ENCODE data around the gene CDHR2. TPM values are rescaled to one million over a fixed set of nuclear protein-coding genes. Genes with fewer than 3 reads are reported as not detected.

The CDHR2 gene
- total and polyA plus RNA-seq, 2 experiments from 2014 or later = not detected

- H3K4me2 ChIP-seq (ENCODE audit: unreplicated experiment) = no peak overlapping the region
- no peaks in the 10 kb centered on the region for H3K9me3 ChIP-seq (ENCODE audit: low read depth)
- WGBS, 2 experiments (ENCODE audit: low coverage in 1 of 2, low lambda C conversion rate in 2 of 2, missing lambda C conversion rate in 2 of 2) = 41 to 70% methylated on average over 2 of the region's 2 CpGs
- H2AFZ ChIP-seq = no peak overlapping the region
- H3K4me1 ChIP-seq (ENCODE audit: insufficient read depth) = no peaks in the 10 kb centered on the region
- DNase-seq = no peak
- H3K27ac ChIP-seq = no peak overlapping the region
- no peaks in the 10 kb centered on the region for H3K9me2 ChIP-seq (ENCODE audit: insufficient read depth)
- H3F3A ChIP-seq (ENCODE audit: insufficient read depth) = no peaks in the 10 kb centered on the region
- H3K9ac ChIP-seq = no peak overlapping the region
- no peak overlapping the region for H3K4me3 ChIP-seq
- H3K79me2 ChIP-seq (ENCODE audit: insufficient read depth) = no peaks in the 10 kb centered on the region
- no peaks in the 10 kb centered on the region for H3K36me3 ChIP-seq (ENCODE audit: low read depth)
- TF ChIP-seq EZH2 (IDR thresholded peaks at IDR 0.05; ENCODE audit: insufficient read depth, poor library complexity, severe bottlenecking) (no peak), EZH2phosphoT487 (IDR thresholded peaks at IDR 0.05; ENCODE audit: insufficient read depth, low read depth) (no peak)
- H3K27me3 ChIP-seq (replicated peaks; ENCODE audit: insufficient read depth) = peaks cover 58% of the 10 kb centered on the region
- in situ Hi-C loops (cut with MboI) = no loop called here
- no peaks in the 10 kb centered on the region for H4K20me1 ChIP-seq (ENCODE audit: insufficient read depth)
Measured at GRCh38 chr5:176632745-176633144, 83.6 kb downstream of the CDHR2 start.

GRCh38 chr5:176633598-176633997, 84.5 kb downstream of the CDHR2 start:
- no peaks in the 10 kb centered on the region for H4K20me1 ChIP-seq (ENCODE audit: insufficient read depth)
- no peaks in the 10 kb centered on the region for H3F3A ChIP-seq (ENCODE audit: insufficient read depth)
- H3K27me3 ChIP-seq (replicated peaks; ENCODE audit: insufficient read depth) = peaks cover 65% of the 10 kb centered on the region
- in situ Hi-C loops (cut with MboI) = no loop called here
- no peaks in the 10 kb centered on the region for H3K9me3 ChIP-seq (ENCODE audit: low read depth)
- H3K9me2 ChIP-seq (ENCODE audit: insufficient read depth) = no peaks in the 10 kb centered on the region
- DNase-seq = no peak
- WGBS, 2 experiments (ENCODE audit: low coverage in 1 of 2, low lambda C conversion rate in 2 of 2, missing lambda C conversion rate in 2 of 2) = 7 to 8% methylated on average over 6 of the region's 6 CpGs
- no peaks in the 10 kb centered on the region for H3K79me2 ChIP-seq (ENCODE audit: insufficient read depth)
- H3K4me1 ChIP-seq (ENCODE audit: insufficient read depth) = no peaks in the 10 kb centered on the region
- no peak overlapping the region for H3K27ac ChIP-seq
- H3K36me3 ChIP-seq (ENCODE audit: low read depth) = no peaks in the 10 kb centered on the region
- TF ChIP-seq EZH2phosphoT487 (IDR thresholded peaks at IDR 0.05; ENCODE audit: insufficient read depth, low read depth) = no peak
- no peak for TF ChIP-seq EZH2 (IDR thresholded peaks at IDR 0.05; ENCODE audit: insufficient read depth, poor library complexity, severe bottlenecking)
- no peak overlapping the region for H3K4me3 ChIP-seq
- no peak overlapping the region for H3K4me2 ChIP-seq (ENCODE audit: unreplicated experiment)
- no peak overlapping the region for H3K9ac ChIP-seq
- no peak overlapping the region for H2AFZ ChIP-seq

GRCh38 chr5:176636426-176636825, 87.3 kb downstream of the CDHR2 start:
- Histone ChIP-seq H3F3A (ENCODE audit: insufficient read depth) (no peaks in the 10 kb centered on the region), H3K36me3 (ENCODE audit: low read depth) (no peaks in the 10 kb centered on the region), H3K27me3 (replicated peaks; ENCODE audit: insufficient read depth) (peaks cover 43% of the 10 kb centered on the region), H2AFZ (no peak overlapping the region), H3K27ac (no peak overlapping the region), H3K9me3 (ENCODE audit: low read depth) (no peaks in the 10 kb centered on the region), H3K4me1 (ENCODE audit: insufficient read depth) (no peaks in the 10 kb centered on the region), H4K20me1 (ENCODE audit: insufficient read depth) (no peaks in the 10 kb centered on the region), H3K4me3 (no peak overlapping the region), H3K79me2 (ENCODE audit: insufficient read depth) (no peaks in the 10 kb centered on the region), H3K9ac (no peak overlapping the region), H3K4me2 (ENCODE audit: unreplicated experiment) (no peak overlapping the region), H3K9me2 (ENCODE audit: insufficient read depth) (no peaks in the 10 kb centered on the region)
- DNase-seq = peak; percentile 35
- 3 to 4% methylated on average over 9 of the region's 9 CpGs for WGBS, 2 experiments (ENCODE audit: low coverage in 1 of 2, low lambda C conversion rate in 2 of 2, missing lambda C conversion rate in 2 of 2)
- in situ Hi-C loops (cut with MboI) = no loop called here
- TF ChIP-seq EZH2phosphoT487 (IDR thresholded peaks at IDR 0.05; ENCODE audit: insufficient read depth, low read depth) (no peak), EZH2 (IDR thresholded peaks at IDR 0.05; ENCODE audit: insufficient read depth, poor library complexity, severe bottlenecking) (no peak)

GRCh38 chr5:176637556-176637955, 88.4 kb downstream of the CDHR2 start:
- Histone ChIP-seq H3K4me2 (ENCODE audit: unreplicated experiment) (no peak overlapping the region), H3K9me3 (ENCODE audit: low read depth) (no peaks in the 10 kb centered on the region), H3K4me3 (no peak overlapping the region), H3K36me3 (ENCODE audit: low read depth) (no peaks in the 10 kb centered on the region), H3K27me3 (replicated peaks; ENCODE audit: insufficient read depth) (peaks cover 32% of the 10 kb centered on the region), H2AFZ (no peak overlapping the region), H3K79me2 (ENCODE audit: insufficient read depth) (no peaks in the 10 kb centered on the region), H3F3A (ENCODE audit: insufficient read depth) (no peaks in the 10 kb centered on the region), H3K9me2 (ENCODE audit: insufficient read depth) (no peaks in the 10 kb centered on the region), H3K27ac (no peak overlapping the region), H3K9ac (no peak overlapping the region), H4K20me1 (ENCODE audit: insufficient read depth) (no peaks in the 10 kb centered on the region), H3K4me1 (ENCODE audit: insufficient read depth) (no peaks in the 10 kb centered on the region)
- no peak for DNase-seq
- 53 to 61% methylated on average over 4 of the region's 4 CpGs for WGBS, 2 experiments (ENCODE audit: low coverage in 1 of 2, low lambda C conversion rate in 2 of 2, missing lambda C conversion rate in 2 of 2)
- in situ Hi-C loops (cut with MboI) = no loop called here
- TF ChIP-seq EZH2phosphoT487 (IDR thresholded peaks at IDR 0.05; ENCODE audit: insufficient read depth, low read depth) (no peak), EZH2 (IDR thresholded peaks at IDR 0.05; ENCODE audit: insufficient read depth, poor library complexity, severe bottlenecking) (no peak)

GRCh38 chr5:176638437-176638836, 89.3 kb downstream of the CDHR2 start:
- H3K27me3 ChIP-seq (replicated peaks; ENCODE audit: insufficient read depth) = peaks cover 26% of the 10 kb centered on the region
- no peaks in the 10 kb centered on the region for H3K79me2 ChIP-seq (ENCODE audit: insufficient read depth)
- H3K4me2 ChIP-seq (ENCODE audit: unreplicated experiment) = no peak overlapping the region
- H3K36me3 ChIP-seq (ENCODE audit: low read depth) = no peaks in the 10 kb centered on the region
- no peak for DNase-seq
- H3K4me3 ChIP-seq = no peak overlapping the region
- no peaks in the 10 kb centered on the region for H3F3A ChIP-seq (ENCODE audit: insufficient read depth)
- H3K9me2 ChIP-seq (ENCODE audit: insufficient read depth) = no peaks in the 10 kb centered on the region
- no peak overlapping the region for H2AFZ ChIP-seq
- no peak overlapping the region for H3K9ac ChIP-seq
- H4K20me1 ChIP-seq (ENCODE audit: insufficient read depth) = no peaks in the 10 kb centered on the region
- in situ Hi-C loops (cut with MboI) = no loop called here
- no peaks in the 10 kb centered on the region for H3K9me3 ChIP-seq (ENCODE audit: low read depth)
- H3K4me1 ChIP-seq (ENCODE audit: insufficient read depth) = no peaks in the 10 kb centered on the region
- 82 to 86% methylated on average over 3 of the region's 3 CpGs for WGBS, 2 experiments (ENCODE audit: low coverage in 1 of 2, low lambda C conversion rate in 2 of 2, missing lambda C conversion rate in 2 of 2)
- H3K27ac ChIP-seq = no peak overlapping the region
- no peak for TF ChIP-seq EZH2phosphoT487 (IDR thresholded peaks at IDR 0.05; ENCODE audit: insufficient read depth, low read depth)
- TF ChIP-seq EZH2 (IDR thresholded peaks at IDR 0.05; ENCODE audit: insufficient read depth, poor library complexity, severe bottlenecking) = no peak
